K562 treated with DMSO at 1 percent for 12 hours (cell line): Measurements from ENCODE around the gene MYCBP2. TPM values are rescaled to one million over a fixed set of nuclear protein-coding genes. Genes with fewer than 3 reads are reported as not detected.

Experiments used
- total RNA-seq: library from RNA; unstranded; fragments of 300-600 nt; gene quantifications from 2 replicates; pipeline ENCODE4 v1.2.3, GENCODE V29; 2022; ENCODE audit not compliant: insufficient read depth

MYCBP2 gene
- total RNA-seq = 10.8 and 28.7 TPM in 2 replicates

GRCh38 chr13:77326905-77327604, at the start of gene MYCBP2:
Gene MYCBP2 (minus strand): TSS chr13:77327094. CDS start chr13:77326775, 319 bp downstream.

GRCh38 chr13:77026861-77027621, 299.9 kb downstream of the MYCBP2 start, which contains the start of gene FBXL3:
Gene FBXL3 (minus strand): TSS chr13:77027159. CDS start chr13:77021860, 5,299 bp downstream.

Other genes with a start within 250 kb of the MYCBP2 start
- not detected in 2 replicates for gene SCEL, start 208.6 kb upstream of the MYCBP2 start, total RNA-seq